NCI-H1930 (cell line): ENCODE data around the gene OR2S2.
A peak's percentile ranks its signal among the peaks of the same experiment; 100 is the strongest.
"Not testable (repeated sequence)": the region's sequence is repeated elsewhere in the genome, so short reads cannot be mapped to it uniquely, and the experiment has no call there.

ENCODE experiments used
- DNase-seq, 2 experiments: peaks; one replicate each; lab custom pipeline; 2025; lab: John Stamatoyannopoulos, UW

OR2S2 gene

GRCh38 chr9:35962126-35962906, 4.4 kb upstream of the OR2S2 start:
- DNase-seq = no peak

GRCh38 chr9:35960039-35960655, 2.2 kb upstream of the OR2S2 start:
- DNase-seq = no peak

GRCh38 chr9:35956651-35957050, 1.3 kb downstream of the OR2S2 start:
- DNase-seq = no peak

GRCh38 chr9:35954942-35955546, 2.9 kb downstream of the OR2S2 start:
- DNase-seq = peak; percentile 50 to 68

- no peak for DNase-seq
These were observed 5.3 kb downstream of the OR2S2 start for GRCh38 chr9:35952526-35953191.

- DNase-seq = no peak
These were observed 6.2 kb downstream of the OR2S2 start for GRCh38 chr9:35951736-35952135.

- no peak for DNase-seq
These were observed 9.0 kb downstream of the OR2S2 start for GRCh38 chr9:35948901-35949318.

GRCh38 chr9:35948451-35948850, 9.5 kb downstream of the OR2S2 start:
- DNase-seq = no peak

- peak; percentile 60 to 71 for DNase-seq
These were observed 12.5 kb downstream of the OR2S2 start for GRCh38 chr9:35945341-35946018.

- no peak for DNase-seq
These were observed 13.1 kb downstream of the OR2S2 start for GRCh38 chr9:35944841-35945240.

GRCh38 chr9:35944173-35944572, 13.8 kb downstream of the OR2S2 start:
- no peak for DNase-seq

- no peak for DNase-seq
These were observed 15.7 kb downstream of the OR2S2 start for GRCh38 chr9:35942286-35942685.

- DNase-seq = no peak
These were observed 17.2 kb downstream of the OR2S2 start for GRCh38 chr9:35940458-35941407.

- no peak for DNase-seq
These were observed 18.2 kb downstream of the OR2S2 start for GRCh38 chr9:35939679-35940250.

GRCh38 chr9:35938474-35939356, 19.2 kb downstream of the OR2S2 start:
- DNase-seq = no peak

GRCh38 chr9:35937227-35937626, 20.7 kb downstream of the OR2S2 start:
- DNase-seq = no peak

GRCh38 chr9:35935755-35936509, 22.0 kb downstream of the OR2S2 start:
- no peak for DNase-seq

- no peak for DNase-seq
These were observed 22.7 kb downstream of the OR2S2 start for GRCh38 chr9:35935261-35935660.

- not testable (repeated sequence) for DNase-seq
These were observed 23.9 kb downstream of the OR2S2 start for GRCh38 chr9:35934069-35934468.
